ENCODE measurements around the gene LAMB1.

The LAMB1 gene

DNA sequence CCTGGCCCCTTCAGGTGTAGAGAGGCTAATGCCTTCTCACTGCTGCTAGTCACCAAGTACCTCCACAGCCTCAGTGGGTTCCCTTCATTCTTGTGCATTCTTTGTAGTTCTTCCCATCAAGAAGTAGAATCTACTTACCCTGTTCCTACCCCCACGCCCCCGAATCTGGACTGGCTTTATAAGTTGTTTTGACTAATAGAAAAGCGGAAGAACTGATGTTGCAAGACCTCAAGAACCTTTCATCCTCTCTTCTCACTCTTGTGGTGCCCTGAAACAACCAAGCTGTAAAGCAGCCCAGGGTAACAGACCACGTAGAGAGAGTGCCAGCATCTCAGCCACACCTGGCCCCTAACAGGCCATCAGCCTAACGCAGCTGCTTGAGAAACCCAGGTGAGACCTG, 23.2 kb upstream of the LAMB1 start:
- FAIRE-seq = no peak
- DNase-seq (ENCODE audit: insufficient read length, low spot score) = no peak
- TF ChIP-seq POLR2AphosphoS5 (IDR thresholded peaks at IDR 0.05; ENCODE audit: low read depth, low read length) = no peak
- no peak for TF ChIP-seq POLR2A (IDR thresholded peaks at IDR 0.05; ENCODE audit: low read depth, low read length)
- TF ChIP-seq TAF1 (IDR thresholded peaks at IDR 0.05; ENCODE audit: low read depth, low read length) = no peak
- no peak for TF ChIP-seq PAX5 (IDR thresholded peaks at IDR 0.05; ENCODE audit: insufficient read depth, low read length, severe bottlenecking)
- TF ChIP-seq SPI1 (IDR thresholded peaks at IDR 0.05; ENCODE audit: low read depth, low read length) = no peak
- no peak for TF ChIP-seq POU2F2 (IDR thresholded peaks at IDR 0.05; ENCODE audit: low read depth, low read length)

DNA sequence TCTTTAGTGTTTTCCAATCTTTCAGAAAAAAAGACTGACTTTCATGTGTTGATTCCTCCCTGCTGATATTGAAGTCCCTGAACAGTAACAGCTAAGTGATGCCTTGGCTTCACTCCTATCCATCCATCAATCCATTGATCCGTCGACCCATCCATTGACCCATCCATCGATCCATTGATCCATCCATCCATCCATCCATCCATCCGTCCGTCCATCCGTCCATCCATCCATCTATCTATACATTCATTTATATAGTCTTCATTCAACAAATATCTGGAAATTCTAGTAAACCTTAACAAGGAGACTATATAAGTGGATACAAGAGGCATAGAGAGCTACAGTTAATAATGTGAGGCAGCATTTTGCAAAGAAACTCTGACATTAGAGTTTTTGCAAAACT, 21.6 kb upstream of the LAMB1 start:
- FAIRE-seq (no peak), DNase-seq (ENCODE audit: insufficient read length, low spot score) (no peak)
- TF ChIP-seq POU2F2 (IDR thresholded peaks at IDR 0.05; ENCODE audit: low read depth, low read length) (no peak), TAF1 (IDR thresholded peaks at IDR 0.05; ENCODE audit: low read depth, low read length) (no peak), PAX5 (IDR thresholded peaks at IDR 0.05; ENCODE audit: insufficient read depth, low read length, severe bottlenecking) (no peak), POLR2AphosphoS5 (IDR thresholded peaks at IDR 0.05; ENCODE audit: low read depth, low read length) (no peak), SPI1 (IDR thresholded peaks at IDR 0.05; ENCODE audit: low read depth, low read length) (no peak), POLR2A (IDR thresholded peaks at IDR 0.05; ENCODE audit: low read depth, low read length) (no peak)

DNA sequence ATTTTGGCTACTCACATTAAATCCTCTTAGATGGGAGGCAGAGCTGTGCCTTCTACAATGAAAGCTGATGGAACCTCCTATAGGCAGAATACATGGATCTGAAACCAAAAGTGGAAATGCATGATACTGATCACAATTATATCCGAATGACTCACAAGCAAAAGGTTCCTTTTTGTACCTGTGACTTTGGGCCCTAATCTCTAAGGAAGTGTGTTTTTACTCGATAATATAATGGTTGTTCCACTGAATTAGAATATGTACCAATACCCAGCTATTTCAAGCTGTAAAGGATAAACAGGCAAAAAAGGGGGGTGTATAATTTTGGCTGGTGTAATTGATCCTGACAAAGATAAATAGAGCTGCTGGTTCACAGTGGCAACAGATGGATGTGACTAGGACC, 17.6 kb upstream of the LAMB1 start:
- TF ChIP-seq POU2F2 (IDR thresholded peaks at IDR 0.05; ENCODE audit: low read depth, low read length) = no peak
- no peak for TF ChIP-seq SPI1 (IDR thresholded peaks at IDR 0.05; ENCODE audit: low read depth, low read length)
- TF ChIP-seq POLR2A (IDR thresholded peaks at IDR 0.05; ENCODE audit: low read depth, low read length) = no peak
- no peak for TF ChIP-seq PAX5 (IDR thresholded peaks at IDR 0.05; ENCODE audit: insufficient read depth, low read length, severe bottlenecking)
- TF ChIP-seq TAF1 (IDR thresholded peaks at IDR 0.05; ENCODE audit: low read depth, low read length) = no peak
- no peak for TF ChIP-seq POLR2AphosphoS5 (IDR thresholded peaks at IDR 0.05; ENCODE audit: low read depth, low read length)
- FAIRE-seq (no peak), DNase-seq (ENCODE audit: insufficient read length, low spot score) (no peak)

DNA sequence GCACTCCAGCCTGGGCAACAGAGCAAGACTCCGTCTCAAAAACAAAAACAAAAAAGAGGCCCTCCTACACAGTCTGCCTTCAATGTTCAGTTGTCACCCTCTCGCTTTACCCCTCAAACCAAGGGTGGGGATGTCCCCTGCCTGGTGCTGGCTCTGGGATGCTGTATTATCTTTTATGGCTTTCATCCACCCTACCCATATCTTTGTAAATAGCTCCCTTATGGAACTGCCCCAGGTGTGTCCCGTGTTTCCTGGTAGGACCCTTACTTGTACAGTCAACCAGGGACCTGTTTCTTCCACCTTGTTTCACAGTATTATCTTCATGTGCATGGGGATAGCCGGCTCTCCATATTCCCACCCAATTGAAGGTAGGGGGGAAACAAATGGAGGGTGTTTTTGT, 15.7 kb upstream of the LAMB1 start:
- no peak for FAIRE-seq
- DNase-seq (ENCODE audit: insufficient read length, low spot score) = no peak
- TF ChIP-seq SPI1 (IDR thresholded peaks at IDR 0.05; ENCODE audit: low read depth, low read length) = no peak

DNA sequence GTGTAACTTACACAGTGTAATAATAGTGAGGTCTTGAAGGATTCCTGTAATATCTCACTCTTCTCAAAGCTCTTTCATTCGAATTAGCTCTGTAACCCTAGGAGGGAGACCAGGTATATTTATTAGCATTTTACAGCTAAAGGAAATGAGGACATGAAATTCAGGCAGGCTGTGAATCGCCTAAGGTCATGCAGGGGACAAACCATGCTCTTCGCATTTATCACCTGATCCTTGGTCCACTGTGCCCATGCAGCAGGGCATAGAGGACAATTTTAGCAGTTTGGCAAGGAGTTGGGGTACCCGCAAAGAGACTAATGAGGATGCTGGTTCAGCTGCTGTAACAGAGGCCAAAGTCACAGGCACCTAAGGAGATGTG, 14.8 kb upstream of the LAMB1 start:
- TF ChIP-seq TAF1 (IDR thresholded peaks at IDR 0.05; ENCODE audit: low read depth, low read length) (no peak), POLR2A (IDR thresholded peaks at IDR 0.05; ENCODE audit: low read depth, low read length) (no peak), SPI1 (IDR thresholded peaks at IDR 0.05; ENCODE audit: low read depth, low read length) (no peak), PAX5 (IDR thresholded peaks at IDR 0.05; ENCODE audit: insufficient read depth, low read length, severe bottlenecking) (no peak), POLR2AphosphoS5 (IDR thresholded peaks at IDR 0.05; ENCODE audit: low read depth, low read length) (no peak), POU2F2 (IDR thresholded peaks at IDR 0.05; ENCODE audit: low read depth, low read length) (no peak)
- FAIRE-seq (no peak), DNase-seq (ENCODE audit: insufficient read length, low spot score) (no peak)

DNA sequence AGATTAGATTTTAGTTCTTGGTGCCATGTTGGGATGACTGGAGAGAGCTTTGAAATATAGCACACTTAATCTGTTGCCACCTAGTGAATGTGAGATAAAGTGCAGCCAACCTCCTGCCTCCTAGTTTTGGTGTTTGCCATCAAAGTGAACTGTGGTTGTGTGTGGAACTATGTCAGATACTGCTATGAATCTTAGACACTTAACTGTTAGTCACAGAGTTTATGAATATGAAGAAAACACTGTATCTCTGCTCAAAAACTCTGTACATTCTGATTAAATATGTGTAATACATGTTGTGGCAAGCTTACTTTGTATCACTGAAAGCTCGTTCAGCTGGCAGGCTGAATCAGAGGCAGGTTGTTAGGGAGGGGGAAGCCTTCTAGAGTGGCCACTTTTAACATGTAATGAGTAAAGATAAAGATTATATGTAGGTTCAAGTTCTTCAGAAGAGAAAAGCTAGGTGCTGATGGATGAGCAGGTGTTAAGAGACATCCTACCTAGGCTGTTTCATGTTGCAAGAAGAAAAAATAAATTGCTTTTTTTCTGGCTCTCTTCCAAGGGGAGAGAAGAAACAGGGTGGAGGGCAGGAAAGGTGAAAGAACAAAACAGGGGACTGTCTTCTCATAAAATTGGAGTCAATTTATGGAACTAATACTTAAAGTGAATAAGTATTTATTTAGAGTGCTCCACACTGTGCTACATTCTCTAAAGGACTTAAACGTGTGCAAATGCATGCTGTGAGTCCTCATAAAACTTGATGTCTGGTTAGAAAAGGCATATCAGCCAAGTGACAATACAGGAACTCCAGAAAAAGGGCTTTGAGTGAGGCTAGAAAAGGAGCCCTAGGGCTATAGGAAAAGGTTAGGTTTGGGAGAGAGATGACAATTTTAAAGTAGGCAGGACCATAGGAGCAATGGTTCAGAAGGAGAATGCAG, 14.1 kb upstream of the LAMB1 start:
- no peak for DNase-seq (ENCODE audit: insufficient read length, low spot score)
- TF ChIP-seq PAX5 (IDR thresholded peaks at IDR 0.05; ENCODE audit: insufficient read depth, low read length, severe bottlenecking) = no peak
- TF ChIP-seq SPI1 (IDR thresholded peaks at IDR 0.05; ENCODE audit: low read depth, low read length) = no peak
- TF ChIP-seq TAF1 (IDR thresholded peaks at IDR 0.05; ENCODE audit: low read depth, low read length) = no peak
- TF ChIP-seq POLR2AphosphoS5 (IDR thresholded peaks at IDR 0.05; ENCODE audit: low read depth, low read length) = no peak
- TF ChIP-seq POU2F2 (IDR thresholded peaks at IDR 0.05; ENCODE audit: low read depth, low read length) = no peak
- FAIRE-seq = no peak

DNA sequence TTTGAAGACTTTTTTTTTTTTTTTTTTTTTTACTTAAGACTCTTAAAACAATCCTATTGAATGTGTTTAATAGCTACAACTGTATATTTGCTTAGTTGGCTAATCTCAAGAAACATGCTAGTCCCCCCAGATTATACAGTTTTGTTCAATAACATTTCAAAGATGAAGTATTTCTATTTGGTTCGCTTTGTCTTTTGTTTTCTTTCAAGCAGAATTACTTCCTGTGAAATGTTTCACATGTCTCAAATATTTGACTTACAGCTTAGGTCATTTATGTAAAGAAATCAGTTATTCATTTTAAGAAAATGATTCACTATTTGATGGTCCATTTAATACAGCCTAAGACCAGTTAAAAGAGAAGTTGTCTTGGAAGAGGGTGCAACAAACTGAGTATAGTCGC, 12.8 kb upstream of the LAMB1 start:
- FAIRE-seq (no peak), DNase-seq (ENCODE audit: insufficient read length, low spot score) (no peak)
- no peak for TF ChIP-seq TAF1 (IDR thresholded peaks at IDR 0.05; ENCODE audit: low read depth, low read length)
- no peak for TF ChIP-seq POU2F2 (IDR thresholded peaks at IDR 0.05; ENCODE audit: low read depth, low read length)
- no peak for TF ChIP-seq SPI1 (IDR thresholded peaks at IDR 0.05; ENCODE audit: low read depth, low read length)
- TF ChIP-seq POLR2A (IDR thresholded peaks at IDR 0.05; ENCODE audit: low read depth, low read length) = no peak
- TF ChIP-seq POLR2AphosphoS5 (IDR thresholded peaks at IDR 0.05; ENCODE audit: low read depth, low read length) = no peak
- no peak for TF ChIP-seq PAX5 (IDR thresholded peaks at IDR 0.05; ENCODE audit: insufficient read depth, low read length, severe bottlenecking)

DNA sequence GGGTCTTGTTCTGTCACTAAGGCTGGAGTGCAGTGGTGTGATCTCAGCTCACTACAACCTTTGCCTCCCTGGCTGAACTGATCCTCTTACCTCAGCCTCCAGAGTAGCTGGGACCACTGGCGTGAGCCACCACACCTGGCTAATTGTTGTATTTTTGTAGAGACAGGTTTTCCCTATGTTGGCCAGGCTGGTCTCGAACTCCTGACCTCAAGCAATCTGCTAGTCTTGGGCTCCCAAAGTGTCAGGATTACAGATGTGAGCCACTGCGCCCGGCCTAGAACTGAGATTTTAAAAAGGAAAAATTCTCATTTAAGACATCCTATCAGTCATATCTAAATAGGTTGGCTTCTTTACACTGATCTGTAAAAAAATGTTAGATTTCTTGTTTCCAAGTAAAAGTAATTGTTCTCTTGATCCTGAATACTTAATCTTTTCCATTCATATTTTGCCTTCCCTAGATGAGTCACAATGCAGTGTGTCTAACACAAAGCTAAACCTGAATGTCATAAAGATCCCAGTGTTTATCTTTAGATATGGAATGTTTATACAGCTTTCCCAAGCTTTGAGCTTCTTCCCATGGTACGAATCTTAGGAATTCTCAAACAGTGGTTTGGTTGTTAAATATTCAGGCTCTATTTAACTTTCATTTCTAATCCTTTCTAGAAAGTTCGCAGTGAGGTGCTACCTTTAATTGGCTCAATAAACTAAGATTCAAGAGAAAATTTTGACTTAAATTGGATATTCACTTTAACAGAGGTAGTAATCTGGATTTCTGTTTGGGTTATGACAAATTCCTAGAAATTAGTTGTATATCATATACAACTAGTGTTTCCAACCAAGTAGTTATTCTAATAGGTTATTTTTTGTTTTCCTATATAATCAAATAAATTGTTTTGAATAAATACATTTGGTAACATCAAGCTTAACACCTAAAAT, 12.1 kb upstream of the LAMB1 start:
- DNase-seq (ENCODE audit: insufficient read length, low spot score) (no peak), FAIRE-seq (no peak)
- no peak for TF ChIP-seq PAX5 (IDR thresholded peaks at IDR 0.05; ENCODE audit: insufficient read depth, low read length, severe bottlenecking)
- no peak for TF ChIP-seq SPI1 (IDR thresholded peaks at IDR 0.05; ENCODE audit: low read depth, low read length)
- no peak for TF ChIP-seq TAF1 (IDR thresholded peaks at IDR 0.05; ENCODE audit: low read depth, low read length)

DNA sequence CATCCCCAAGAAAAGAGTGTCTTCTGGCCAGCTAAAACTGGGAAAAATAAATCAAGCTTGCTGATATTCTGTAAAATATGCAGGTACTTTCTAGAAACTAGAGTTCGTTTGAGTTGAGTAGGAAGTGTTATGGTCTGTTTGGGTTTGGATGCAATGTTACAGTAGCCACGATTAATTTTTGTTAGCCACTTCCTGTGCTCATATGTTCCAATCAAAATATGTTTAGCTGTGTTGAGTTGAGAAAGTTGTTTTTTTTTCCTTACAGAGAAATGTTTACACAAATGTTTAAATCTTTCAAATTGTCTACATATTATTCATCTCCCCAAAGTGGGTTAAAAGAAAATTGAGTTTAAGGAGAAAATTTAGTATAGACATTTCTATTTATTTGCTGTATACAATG, 11.3 kb upstream of the LAMB1 start:
- no peak for DNase-seq (ENCODE audit: insufficient read length, low spot score)
- TF ChIP-seq POLR2A (IDR thresholded peaks at IDR 0.05; ENCODE audit: low read depth, low read length) (no peak), POLR2AphosphoS5 (IDR thresholded peaks at IDR 0.05; ENCODE audit: low read depth, low read length) (no peak), TAF1 (IDR thresholded peaks at IDR 0.05; ENCODE audit: low read depth, low read length) (no peak), SPI1 (IDR thresholded peaks at IDR 0.05; ENCODE audit: low read depth, low read length) (no peak), POU2F2 (IDR thresholded peaks at IDR 0.05; ENCODE audit: low read depth, low read length) (no peak), PAX5 (IDR thresholded peaks at IDR 0.05; ENCODE audit: insufficient read depth, low read length, severe bottlenecking) (no peak)
- no peak for FAIRE-seq
